Measurements from ENCODE around the gene PAX5.
A peak's percentile ranks its signal among the peaks of the same experiment; 100 is the strongest.
"Not testable (repeated sequence)": the region's sequence is repeated elsewhere in the genome, so short reads cannot be mapped to it uniquely, and the experiment has no call there.

PAX5 gene

DNA sequence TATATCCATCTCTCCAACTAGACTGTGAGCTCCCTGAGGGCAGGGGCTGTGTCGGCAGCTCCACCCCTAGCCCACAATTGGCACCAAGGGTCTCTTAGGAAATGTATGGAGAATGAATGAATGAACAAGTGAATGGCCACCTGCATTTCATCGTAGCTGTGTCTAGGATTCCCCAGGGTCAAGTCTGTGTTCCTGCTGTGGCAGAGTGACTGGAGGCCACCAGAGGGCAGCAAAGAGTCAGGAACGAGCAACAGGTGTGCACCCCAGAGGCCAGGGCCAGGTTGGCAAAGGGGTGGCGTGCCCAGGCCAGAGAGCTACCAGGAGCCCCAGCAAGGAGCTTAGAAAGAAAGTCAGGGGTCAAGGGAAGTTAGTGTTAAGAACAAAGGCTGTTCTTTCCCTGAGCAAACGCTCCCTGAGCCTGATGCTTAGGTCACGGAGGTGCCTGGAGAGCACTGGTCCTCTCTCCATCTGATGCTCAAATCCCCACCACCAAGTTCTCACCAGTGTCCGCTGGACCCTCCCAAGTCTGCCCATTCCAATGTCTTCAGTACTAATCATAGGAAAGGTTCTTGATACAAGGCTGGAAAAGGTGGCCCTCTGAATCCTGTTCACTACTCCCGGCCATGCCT lies 160.7 kb downstream of the PAX5 start:
- peak; percentile 36 to 52 for DNase-seq

DNA sequence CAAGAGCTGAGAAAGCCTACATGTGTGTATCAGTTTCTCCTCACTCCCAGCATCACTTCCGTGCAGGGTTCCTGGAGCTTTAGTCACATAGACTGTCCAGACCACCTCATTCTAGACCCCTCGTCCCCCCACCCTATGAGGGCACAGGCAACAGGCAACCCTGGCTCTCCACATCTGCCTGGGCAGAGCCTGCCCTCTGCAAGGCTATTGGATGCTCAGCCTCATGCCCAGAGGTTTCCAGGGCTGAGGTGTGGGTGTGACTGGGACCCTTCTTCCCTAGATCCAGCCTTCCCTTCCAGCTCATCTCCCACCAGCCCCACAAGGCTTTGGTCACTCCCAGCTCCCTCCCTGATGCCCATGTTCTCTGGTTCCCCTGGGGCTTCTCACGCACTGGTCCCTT lies 161.4 kb downstream of the PAX5 start:
- no peak for DNase-seq

- DNase-seq, result no peak
Measured at GRCh38 chr9:36871606-36872005, 162.5 kb downstream of the PAX5 start.

DNA sequence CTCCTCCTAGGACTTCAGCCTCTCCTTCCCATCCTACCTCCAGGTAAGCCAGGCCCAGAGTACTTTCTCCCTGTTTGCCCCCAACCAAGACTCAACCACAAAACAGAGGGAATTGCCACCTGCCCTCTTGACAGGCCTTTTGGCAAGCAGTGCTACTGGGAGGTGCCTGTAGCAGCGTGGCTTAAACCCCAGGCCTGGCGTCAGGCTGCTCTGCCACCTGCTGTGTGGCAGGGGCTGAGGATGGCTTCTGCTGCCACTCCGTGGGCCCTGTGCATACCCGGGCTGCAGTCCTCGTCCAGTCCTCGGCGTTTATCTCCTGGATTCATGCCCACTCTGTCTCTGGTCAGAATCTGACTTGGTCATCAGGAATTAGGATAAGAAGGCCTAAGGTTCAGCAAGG lies 163.1 kb downstream of the PAX5 start:
- no peak for DNase-seq

- not testable (repeated sequence) for DNase-seq
Measured at GRCh38 chr9:36869605-36870004, 164.5 kb downstream of the PAX5 start.

DNA sequence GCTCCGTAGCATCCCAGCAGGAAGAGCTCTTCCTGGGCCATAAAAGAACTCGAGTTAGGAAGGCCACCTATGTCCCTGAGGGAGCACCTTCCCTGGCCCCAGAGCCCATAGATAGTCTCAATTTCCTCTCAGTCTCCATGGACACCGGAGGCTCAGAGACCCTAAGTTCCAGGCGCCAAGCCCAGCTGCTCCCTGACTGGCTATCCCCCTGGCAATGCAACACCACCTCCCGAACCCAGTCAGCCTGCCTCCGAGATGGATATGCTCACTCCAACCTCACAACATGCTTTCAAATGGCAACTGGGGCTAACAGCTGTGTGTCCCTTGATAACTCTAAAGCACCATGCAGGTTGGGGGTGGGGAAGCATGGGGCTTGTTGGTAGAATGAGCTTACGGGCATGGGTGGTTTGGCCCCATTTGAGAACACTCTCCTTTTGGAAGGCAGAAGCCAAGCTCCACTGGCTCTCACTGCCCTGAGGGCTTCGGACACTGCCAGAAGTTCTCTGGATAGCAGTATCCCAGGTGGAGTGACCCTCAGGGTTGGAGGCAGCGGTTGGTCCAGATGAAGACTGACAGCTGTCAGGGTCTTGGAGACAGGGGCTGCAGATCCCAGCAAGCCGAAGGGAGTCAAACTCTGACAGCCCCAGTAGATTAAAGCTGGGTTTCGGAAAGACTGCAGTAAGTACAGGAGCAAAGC lies 165.3 kb downstream of the PAX5 start:
- DNase-seq, result no peak

GRCh38 chr9:36867672-36868471 lies 166.2 kb downstream of the PAX5 start:
- DNase-seq, result no peak

DNA sequence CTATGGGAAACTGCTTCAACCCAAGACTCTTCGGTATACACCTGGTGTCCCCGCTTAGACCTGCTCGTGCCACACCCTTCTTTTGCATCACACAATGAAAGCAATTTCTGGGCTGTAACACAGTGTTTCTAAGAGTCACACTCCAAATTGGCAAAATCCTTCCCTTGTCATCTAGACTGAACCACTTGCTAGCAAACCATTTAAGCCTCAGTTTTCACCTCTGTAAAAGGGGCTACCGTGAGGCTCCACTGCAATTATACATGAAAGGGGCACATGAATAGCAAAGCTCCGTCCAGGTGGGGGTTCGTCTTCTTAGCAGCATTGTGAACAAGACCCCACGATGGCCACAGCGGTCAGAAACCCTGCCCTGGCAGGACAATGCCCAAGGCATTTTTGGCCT lies 166.8 kb downstream of the PAX5 start:
- no peak for DNase-seq

GRCh38 chr9:36866840-36867239 lies 167.2 kb downstream of the PAX5 start:
- no peak for DNase-seq

DNA sequence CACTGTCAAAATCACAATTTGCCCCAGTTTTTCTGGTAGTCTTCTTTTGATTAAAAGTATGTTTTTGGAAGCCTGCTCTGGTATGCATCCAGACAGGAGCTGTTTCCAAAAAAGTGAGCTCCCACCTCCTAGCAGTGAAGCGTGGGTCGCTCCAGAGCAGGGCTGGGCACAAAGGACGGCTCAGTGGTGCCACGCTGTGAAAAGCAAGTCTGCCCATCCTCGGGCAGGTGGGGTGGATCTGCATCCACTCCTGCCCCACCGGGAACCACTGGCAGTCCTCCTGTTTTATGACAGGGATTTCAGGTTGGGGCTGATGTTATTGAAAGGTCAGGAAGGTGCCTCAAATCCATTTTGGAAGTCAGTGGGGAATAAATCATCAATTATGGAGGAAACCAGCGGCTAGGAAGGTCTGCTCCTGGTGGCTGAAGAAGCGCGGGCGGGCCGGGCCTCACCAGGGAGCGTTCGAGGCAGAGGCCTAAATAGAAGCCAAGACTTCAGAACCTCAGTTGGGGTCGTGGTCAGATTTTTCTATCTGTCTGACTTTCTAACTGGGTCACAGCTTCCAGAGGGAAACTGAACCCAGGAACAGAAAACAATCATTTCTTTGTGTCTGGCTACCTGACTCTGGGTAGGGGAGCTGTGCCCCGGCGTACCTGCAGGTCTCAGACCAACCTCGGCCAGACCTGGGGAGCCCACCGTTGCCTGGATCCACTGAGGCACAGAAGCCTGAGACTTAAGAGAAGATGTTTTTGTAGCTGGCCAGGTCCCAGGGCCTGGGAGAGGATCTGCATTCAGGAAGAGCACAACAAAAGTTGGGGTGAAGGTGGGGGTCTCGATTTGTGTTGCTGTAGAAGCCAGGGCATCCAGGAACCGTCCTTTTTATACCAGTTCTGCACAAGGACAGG lies 168.1 kb downstream of the PAX5 start:
- DNase-seq, result no peak

GRCh38 chr9:36864491-36865410 lies 169.3 kb downstream of the PAX5 start:
- no peak for DNase-seq

- peak; percentile 9 to 31 for DNase-seq
Measured at GRCh38 chr9:36862206-36863145, 171.6 kb downstream of the PAX5 start.

DNA sequence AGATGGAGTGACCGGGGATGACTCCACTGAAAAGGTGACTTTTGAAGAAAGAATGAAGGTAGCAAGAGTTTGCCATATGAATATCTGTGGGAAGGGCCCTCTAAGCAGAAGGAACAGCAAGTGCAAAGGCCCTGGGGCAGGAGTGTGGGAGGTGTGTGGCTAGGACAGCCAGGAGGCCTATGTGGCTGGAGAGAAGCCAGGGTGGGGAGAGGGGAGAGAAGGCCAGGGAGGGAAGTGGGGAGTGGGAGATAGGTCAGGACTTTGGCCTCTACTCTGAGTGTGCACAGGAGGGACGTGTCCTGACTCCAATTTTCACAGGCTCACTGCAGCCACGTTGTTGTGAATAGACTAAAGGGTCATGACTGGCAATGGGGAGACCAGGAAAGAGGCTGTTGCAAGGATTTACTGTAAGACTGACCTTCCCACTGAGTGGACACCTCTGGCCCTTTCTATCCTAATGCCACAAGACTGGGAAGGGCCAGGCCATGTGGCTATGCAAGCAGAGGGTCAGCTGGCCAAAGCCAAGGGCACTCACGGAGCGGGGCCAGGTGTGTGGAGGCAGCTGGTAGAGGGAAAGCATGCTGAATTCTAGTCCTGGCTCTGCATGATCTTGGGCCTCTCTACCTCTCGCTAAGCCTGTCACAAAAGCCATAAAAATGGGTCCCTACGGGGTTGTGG lies 172.4 kb downstream of the PAX5 start:
- DNase-seq, result no peak

GRCh38 chr9:36858805-36859375 lies 175.2 kb downstream of the PAX5 start:
- no peak for DNase-seq

DNA sequence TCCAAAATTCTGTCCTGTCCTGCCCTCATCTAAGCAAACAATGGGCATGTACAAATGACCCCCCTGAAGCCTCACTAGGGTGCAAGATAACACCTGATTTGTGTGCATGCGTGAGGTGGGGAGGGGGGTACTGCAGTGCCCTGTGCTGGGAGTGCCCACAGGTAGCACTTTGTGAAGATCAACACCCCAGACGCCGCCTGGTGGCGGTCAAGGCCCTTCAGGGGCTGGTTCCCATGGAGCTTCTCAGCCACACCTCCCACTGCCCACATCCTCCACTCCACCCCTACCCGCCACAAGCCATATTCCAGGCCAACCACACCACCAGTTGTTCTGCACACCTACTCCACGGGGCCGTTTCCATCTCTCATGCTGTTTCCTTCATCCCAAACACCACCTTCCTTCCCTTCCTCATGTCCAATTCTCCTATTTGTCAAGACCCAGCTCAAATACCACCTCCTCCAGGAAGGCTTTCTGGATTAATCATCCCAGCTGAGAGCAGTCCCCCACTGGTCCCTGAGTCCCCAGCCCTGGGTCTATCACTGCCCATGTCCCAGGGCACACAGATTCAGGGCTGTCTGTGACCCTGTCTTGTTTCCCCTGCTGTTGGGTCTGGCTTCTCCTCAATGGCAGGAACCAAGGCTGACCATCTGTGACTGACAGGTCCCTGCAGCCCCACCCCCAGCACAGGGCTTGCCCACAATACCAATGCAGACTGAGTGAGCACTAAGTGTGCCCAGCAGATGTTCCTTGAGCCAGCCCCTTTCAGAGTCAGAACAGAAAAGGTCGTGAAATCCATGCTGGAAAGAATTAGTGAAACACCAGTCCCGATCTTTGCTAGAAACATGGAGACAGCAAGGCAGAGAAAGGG lies 178.4 kb downstream of the PAX5 start:
- DNase-seq, result no peak

GRCh38 chr9:36854751-36855150 lies 179.3 kb downstream of the PAX5 start:
- DNase-seq, result no peak

GRCh38 chr9:36854034-36854433 lies 180.0 kb downstream of the PAX5 start:
- DNase-seq, result no peak

- no peak for DNase-seq
Measured at GRCh38 chr9:36853233-36853632, 180.8 kb downstream of the PAX5 start.

GRCh38 chr9:36849943-36850342 lies 184.1 kb downstream of the PAX5 start:
- no peak for DNase-seq
